Skeletal muscle tissue (tissue), 4 donors: ENCODE results near the gene ACBD6. TPM values are rescaled to one million over a fixed set of nuclear protein-coding genes. Genes with fewer than 3 reads are reported as not detected.

Experiments
- H3K27ac ChIP-seq: one replicate; pipeline ENCODE4 v1.7.0; 2013; ENCODE audit warnings: mild to moderate bottlenecking, low read depth, low read length, inconsistent platforms
- H3K27me3 ChIP-seq, 3 donors: one replicate each; pipeline ENCODE4 v1.7.0; 2013; ENCODE audit warnings: low read length in 3 of 3; ENCODE audit not compliant: control insufficient read depth in 3 of 3, insufficient read depth in 3 of 3
- H3K36me3 ChIP-seq, 3 donors: one replicate each; pipeline ENCODE4 v1.7.0; 2013; ENCODE audit warnings: low read length in 3 of 3; ENCODE audit not compliant: control insufficient read depth in 3 of 3, insufficient read depth in 3 of 3
- H3K4me1 ChIP-seq, 3 donors: one replicate each; pipeline ENCODE4 v1.7.0; 2013; ENCODE audit warnings: low read length in 3 of 3, mild to moderate bottlenecking in 3 of 3; ENCODE audit not compliant: control insufficient read depth in 3 of 3, insufficient read depth in 3 of 3
- H3K4me3 ChIP-seq, 3 donors: one replicate each; pipeline ENCODE4 v1.7.0; 2013; ENCODE audit warnings: low read length in 3 of 3
- H3K9ac ChIP-seq, 3 donors: one replicate each; pipeline ENCODE4 v1.7.0; 2013; ENCODE audit warnings: low read length in 3 of 3, mild to moderate bottlenecking in 3 of 3, moderate library complexity in 2 of 3, low read depth in 1 of 3
- H3K9me3 ChIP-seq, 3 donors: one replicate each; pipeline ENCODE4 v1.7.0; 2013; ENCODE audit warnings: low read length in 3 of 3; ENCODE audit not compliant: control insufficient read depth in 3 of 3
- total RNA-seq: library from RNA; depleted of rRNA; stranded (reverse); fragments of >200 nt; gene quantifications from one replicate; pipeline ENCODE4 v1.2.3, GENCODE V29; 2014
- donor health status: Osteomylitis.

Gene ACBD6
- total RNA-seq, 1 donor from 2014 or later: 40.7 TPM

- no peaks in the 10 kb centered on the region for H3K36me3 ChIP-seq
- no peaks in the 10 kb centered on the region for H3K9me3 ChIP-seq
- no peaks in the 10 kb centered on the region for H3K27me3 ChIP-seq
- no peak overlapping the region for H3K9ac ChIP-seq
- no peak overlapping the region for H3K27ac ChIP-seq
- H3K4me3 ChIP-seq: no peak overlapping the region
- H3K4me1 ChIP-seq: peaks cover 0 to 3% (median 3%) of the 10 kb centered on the region in 3 donors
Measured at GRCh38 chr1:180513531-180513930, 11.2 kb upstream of the ACBD6 start.

- Histone ChIP-seq H3K9me3 (no peaks in the 10 kb centered on the region), H3K36me3 (no peaks in the 10 kb centered on the region), H3K27ac (no peak overlapping the region), H3K27me3 (no peaks in the 10 kb centered on the region), H3K4me3 (no peak overlapping the region), H3K4me1 (peaks cover 0 to 3% (median 0%) of the 10 kb centered on the region in 3 donors), H3K9ac (no peak overlapping the region)
Measured at GRCh38 chr1:180510882-180511281, 8.5 kb upstream of the ACBD6 start.

- Histone ChIP-seq H3K9me3 (no peaks in the 10 kb centered on the region), H3K27me3 (no peaks in the 10 kb centered on the region), H3K4me3 (no peak overlapping the region), H3K4me1 (no peaks in the 10 kb centered on the region), H3K9ac (no peak overlapping the region), H3K36me3 (no peaks in the 10 kb centered on the region), H3K27ac (no peak overlapping the region)
Measured at GRCh38 chr1:180508725-180509097, 6.3 kb upstream of the ACBD6 start.

- Histone ChIP-seq H3K27me3 (no peaks in the 10 kb centered on the region), H3K4me1 (peaks cover 0 to 6% (median 4%) of the 10 kb centered on the region in 3 donors), H3K9me3 (no peaks in the 10 kb centered on the region), H3K36me3 (no peaks in the 10 kb centered on the region), H3K4me3 (no peak overlapping the region), H3K27ac (no peak overlapping the region), H3K9ac (no peak overlapping the region)
Measured at GRCh38 chr1:180507795-180508724, 5.7 kb upstream of the ACBD6 start.

- H3K27ac ChIP-seq: no peak overlapping the region
- no peaks in the 10 kb centered on the region for H3K9me3 ChIP-seq
- no peaks in the 10 kb centered on the region for H3K36me3 ChIP-seq
- no peaks in the 10 kb centered on the region for H3K27me3 ChIP-seq
- H3K4me3 ChIP-seq: no peak overlapping the region
- H3K9ac ChIP-seq: no peak overlapping the region
- peaks cover 8 to 19% (median 13%) of the 10 kb centered on the region in 3 donors for H3K4me1 ChIP-seq
Measured at GRCh38 chr1:180505732-180506335, 3.5 kb upstream of the ACBD6 start.

GRCh38 chr1:180504186-180504585 is 1.8 kb upstream of the ACBD6 start:
- no peaks in the 10 kb centered on the region for H3K9me3 ChIP-seq
- no peak overlapping the region for H3K27ac ChIP-seq
- H3K4me3 ChIP-seq: no peak overlapping the region
- no peaks in the 10 kb centered on the region for H3K36me3 ChIP-seq
- H3K4me1 ChIP-seq: peaks cover 8 to 21% (median 14%) of the 10 kb centered on the region in 3 donors
- no peaks in the 10 kb centered on the region for H3K27me3 ChIP-seq
- no peak overlapping the region for H3K9ac ChIP-seq

GRCh38 chr1:180503280-180503862 is 994 bp upstream of the ACBD6 start:
- Histone ChIP-seq H3K4me3 (peak overlapping the region; percentile 88 to 100 (median 99)), H3K27me3 (no peaks in the 10 kb centered on the region), H3K9ac (peak overlapping the region; percentile 89 to 96 (median 94)), H3K4me1 (peaks cover 8 to 21% (median 14%) of the 10 kb centered on the region in 3 donors), H3K36me3 (no peaks in the 10 kb centered on the region), H3K9me3 (no peaks in the 10 kb centered on the region), H3K27ac (peak overlapping the region; percentile 82)

- H3K4me3 ChIP-seq: peak overlapping the region; percentile 88 to 100 (median 99)
- peaks cover 8 to 21% (median 14%) of the 10 kb centered on the region in 3 donors for H3K4me1 ChIP-seq
- H3K9ac ChIP-seq: peak overlapping the region; percentile 89 to 96 (median 94)
- peak overlapping the region; percentile 82 for H3K27ac ChIP-seq
- no peaks in the 10 kb centered on the region for H3K36me3 ChIP-seq
- no peaks in the 10 kb centered on the region for H3K9me3 ChIP-seq
- H3K27me3 ChIP-seq: no peaks in the 10 kb centered on the region
Measured at GRCh38 chr1:180501865-180502360, 464 bp downstream of the ACBD6 start.

- no peak overlapping the region for H3K27ac ChIP-seq
- H3K4me3 ChIP-seq: no peak overlapping the region
Measured at GRCh38 chr1:180500689-180501088, 1.7 kb downstream of the ACBD6 start.

More at GRCh38 chr1:180500689-180501088, 1.7 kb downstream of the ACBD6 start:
- H3K27me3 ChIP-seq: no peaks in the 10 kb centered on the region
- peaks cover 8 to 21% (median 14%) of the 10 kb centered on the region in 3 donors for H3K4me1 ChIP-seq
- no peak overlapping the region for H3K9ac ChIP-seq
- H3K9me3 ChIP-seq: no peaks in the 10 kb centered on the region
- no peaks in the 10 kb centered on the region for H3K36me3 ChIP-seq
